ENCODE measurements around the gene PTEN.

- TF ChIP-seq CTCF (conservative IDR thresholded peaks at IDR 0.05 in 1 of 2, IDR thresholded peaks at IDR 0.05 in 1 of 2; ENCODE audit: extremely low read depth in 1 of 2, insufficient read depth in 1 of 2, low read depth in 1 of 2, low read length in 2 of 2): no peak
- TF ChIP-seq EZH2 (IDR thresholded peaks at IDR 0.05; ENCODE audit: borderline replicate concordance, low read length): no peak
Observed at GRCh38 chr10:88008866-88009470, 145.5 kb downstream of the PTEN start.

Data from mammary epithelial cell (primary cell).